Keratinocyte (primary cell): ENCODE results near the gene ABL2. TPM values are rescaled to one million over a fixed set of nuclear protein-coding genes. Genes with fewer than 3 reads are reported as not detected.

ENCODE experiments used
- DNase-seq: peaks from one replicate; pipeline ENCODE4 v3.0.0-alpha.2; 2011; ENCODE audit warnings: low read depth, missing footprints, low spot score
- FAIRE-seq: peaks from 2 replicates; lab custom pipeline; 2011; peaks lifted over from hg19 to GRCh38; lab: Jason Lieb, UNC
- H2AFZ ChIP-seq: 2 replicates; pipeline ENCODE4 v1.6.0; 2012; ENCODE audit warnings: low read length, control low read depth, inconsistent platforms; ENCODE audit not compliant: control insufficient read depth
- H3K27ac ChIP-seq: 2 replicates; pipeline ENCODE4 v1.5.1; 2011; ENCODE audit warnings: low read length; ENCODE audit not compliant: control insufficient read depth, insufficient read depth
- H3K27me3 ChIP-seq: 3 replicates; pipeline ENCODE4 v1.6.0; 2011; ENCODE audit warnings: low read length; ENCODE audit not compliant: control insufficient read depth, insufficient read depth; ENCODE audit errors: extremely low read depth
- H3K36me3 ChIP-seq, 2 experiments: 2 replicates in 1 of 2; 3 replicates in 1 of 2; pipeline ENCODE4 v1.5.1; 2011; ENCODE audit warnings: low read length in 2 of 2, mild to moderate bottlenecking in 1 of 2; ENCODE audit not compliant: control insufficient read depth in 2 of 2, insufficient read depth in 2 of 2; ENCODE audit errors: extremely low read depth in 1 of 2
- H3K4me1 ChIP-seq: 3 replicates; pipeline ENCODE4 v1.5.1; 2011; ENCODE audit warnings: low read length; ENCODE audit not compliant: control insufficient read depth, insufficient read depth; ENCODE audit errors: extremely low read depth
- H3K4me2 ChIP-seq: 3 replicates; pipeline ENCODE4 v1.6.0; 2011; ENCODE audit warnings: low read depth, low read length; ENCODE audit not compliant: control insufficient read depth, insufficient read depth; ENCODE audit errors: extremely low read depth
- H3K4me3 ChIP-seq, 3 experiments: fragments of 200-600 bp in 1 of 3; sonication (generic) in 1 of 3; 2 replicates in 2 of 3; 3 replicates in 1 of 3; pipeline ENCODE4 v1.5.1; 2011 to 2016; ENCODE audit warnings: low read length in 3 of 3, mild to moderate bottlenecking in 3 of 3, control low read depth in 2 of 3, inconsistent platforms in 1 of 3, low read depth in 1 of 3, mixed read lengths in 1 of 3, mixed run types in 1 of 3, moderate library complexity in 1 of 3; ENCODE audit not compliant: control insufficient read depth in 2 of 3, insufficient read depth in 2 of 3; ENCODE audit errors: extremely low read depth in 1 of 3
- H3K79me2 ChIP-seq: 2 replicates; pipeline ENCODE4 v1.6.0; 2012; ENCODE audit warnings: low read length; ENCODE audit not compliant: control insufficient read depth, insufficient read depth
- H3K9ac ChIP-seq: 3 replicates; pipeline ENCODE4 v1.6.0; 2011; ENCODE audit warnings: low read length; ENCODE audit not compliant: control insufficient read depth, insufficient read depth; ENCODE audit errors: extremely low read depth
- H3K9me1 ChIP-seq: 3 replicates; pipeline ENCODE4 v1.6.0; 2011; ENCODE audit warnings: low read length; ENCODE audit not compliant: control insufficient read depth, insufficient read depth; ENCODE audit errors: extremely low read depth
- H3K9me3 ChIP-seq: 2 replicates; pipeline ENCODE4 v1.5.1; 2012; ENCODE audit warnings: low read depth, low read length; ENCODE audit not compliant: control insufficient read depth
- H4K20me1 ChIP-seq: 3 replicates; pipeline ENCODE4 v1.6.0; 2011; ENCODE audit warnings: low read length; ENCODE audit not compliant: control insufficient read depth, insufficient read depth; ENCODE audit errors: extremely low read depth
- CTCF ChIP-seq, 3 experiments: IDR thresholded peaks in 1 of 3; conservative IDR thresholded peaks in 1 of 3; optimal IDR thresholded peaks in 1 of 3; 2 replicates in 2 of 3; 3 replicates in 1 of 3; pipeline versions ENCODE3 to v1.5.1; 2011; ENCODE audit warnings: low read length in 3 of 3, mild to moderate bottlenecking in 3 of 3, moderate library complexity in 2 of 3, control low read depth in 1 of 3, inconsistent platforms in 1 of 3; ENCODE audit not compliant: insufficient read depth in 2 of 3; ENCODE audit errors: extremely low read depth in 1 of 3
- EZH2 ChIP-seq: IDR thresholded peaks from one replicate; pipeline ENCODE4 v1.6.1; 2012; ENCODE audit warnings: inconsistent platforms, mild to moderate bottlenecking, low read length, moderate library complexity
- dilution Hi-C: fragments of 300-500 bp; cut with MboI; formaldehyde crosslinking; loops from one replicate; pipeline ENCODE4 v1.7.0; 2020; ENCODE audit warnings: low sequenced_read_pairs; ENCODE audit not compliant: extremely low pct_ligation_motif_present
- polyA plus RNA-seq, 5 experiments: library from polyadenylated mRNA; depleted of rRNA in 3 of 5; stranded (reverse) in 3 of 5; stranded (forward) in 1 of 5; unstranded in 1 of 5; fragments of >200 nt; gene quantifications; 1 replicate in 1 of 5; 2 replicates in 3 of 5; 3 replicates in 1 of 5; pipeline versions ENCODE4 v1.2.1 to v1.2.3, GENCODE V29; 2011 to 2012; ENCODE audit warnings: missing spikeins in 2 of 5, low read depth in 1 of 5, low replicate concordance in 1 of 5

Gene ABL2
- polyA plus RNA-seq, 1 donor (not counting 4 experiments of a cell fraction or from before 2014, with no cell fraction given), result 37.6 TPM

DNA sequence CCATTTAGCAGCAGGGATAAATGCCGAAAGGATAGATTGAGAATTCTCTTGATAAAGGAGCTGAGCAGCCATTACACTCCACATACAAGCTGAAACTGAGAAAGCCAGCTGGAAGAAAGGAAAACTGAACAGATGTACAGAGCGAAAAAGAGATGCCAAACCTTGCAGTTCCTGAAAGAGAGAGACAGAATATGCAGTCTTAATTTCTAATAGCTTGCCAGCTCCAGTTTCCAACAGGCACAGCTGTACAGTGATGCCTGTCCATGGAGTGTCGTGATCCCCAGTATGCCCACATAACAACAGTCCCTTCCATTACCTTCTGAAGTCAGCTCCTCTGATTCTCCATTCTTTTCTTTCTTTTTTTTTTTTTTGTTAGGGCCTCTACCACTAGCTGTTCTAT, 22.7 kb downstream of the ABL2 start:
- Histone ChIP-seq H3K27ac (no peak overlapping the region), H3K4me3 (no peak overlapping the region), H3K27me3 (no peaks in the 10 kb centered on the region), H4K20me1 (no peaks in the 10 kb centered on the region), H3K4me1 (no peaks in the 10 kb centered on the region), H3K9ac (no peak overlapping the region), H3K9me1 (no peaks in the 10 kb centered on the region), H2AFZ (no peak overlapping the region), H3K79me2 (peaks cover 44% of the 10 kb centered on the region), H3K36me3 (peaks cover 0 to 2% of the 10 kb centered on the region in 2 experiments), H3K9me3 (no peaks in the 10 kb centered on the region), H3K4me2 (no peak overlapping the region)
- dilution Hi-C loops, result no loop called here
- DNase-seq (no peak), FAIRE-seq (no peak)
- TF ChIP-seq CTCF (optimal IDR thresholded peaks at IDR 0.05 in 1 of 3, IDR thresholded peaks at IDR 0.05 in 1 of 3, conservative IDR thresholded peaks at IDR 0.05 in 1 of 3; ENCODE audit: extremely low read depth in 1 of 3, insufficient read depth in 2 of 3, low read length in 3 of 3) (no peak), EZH2 (no peak)

GRCh38 chr1:179205284-179205683, 24.2 kb downstream of the ABL2 start:
- dilution Hi-C loops, result no loop called here
- peaks cover 49% of the 10 kb centered on the region for H3K79me2 ChIP-seq
- H3K4me2 ChIP-seq, result no peak overlapping the region
- H3K4me1 ChIP-seq, result no peaks in the 10 kb centered on the region
- no peaks in the 10 kb centered on the region for H3K27me3 ChIP-seq
- no peak overlapping the region for H3K27ac ChIP-seq
- no peak overlapping the region for H3K9ac ChIP-seq
- no peaks in the 10 kb centered on the region for H3K9me3 ChIP-seq
- no peak overlapping the region for H3K4me3 ChIP-seq
- FAIRE-seq (no peak), DNase-seq (no peak)
- TF ChIP-seq EZH2 (no peak), CTCF (optimal IDR thresholded peaks at IDR 0.05 in 1 of 3, IDR thresholded peaks at IDR 0.05 in 1 of 3, conservative IDR thresholded peaks at IDR 0.05 in 1 of 3; ENCODE audit: extremely low read depth in 1 of 3, insufficient read depth in 2 of 3, low read length in 3 of 3) (no peak)
- peaks cover 0 to 2% of the 10 kb centered on the region in 2 experiments for H3K36me3 ChIP-seq
- H3K9me1 ChIP-seq, result no peaks in the 10 kb centered on the region
- H2AFZ ChIP-seq, result no peak overlapping the region
- H4K20me1 ChIP-seq, result no peaks in the 10 kb centered on the region
